ENCODE measurements around the gene PSEN2.

The PSEN2 gene

DNA sequence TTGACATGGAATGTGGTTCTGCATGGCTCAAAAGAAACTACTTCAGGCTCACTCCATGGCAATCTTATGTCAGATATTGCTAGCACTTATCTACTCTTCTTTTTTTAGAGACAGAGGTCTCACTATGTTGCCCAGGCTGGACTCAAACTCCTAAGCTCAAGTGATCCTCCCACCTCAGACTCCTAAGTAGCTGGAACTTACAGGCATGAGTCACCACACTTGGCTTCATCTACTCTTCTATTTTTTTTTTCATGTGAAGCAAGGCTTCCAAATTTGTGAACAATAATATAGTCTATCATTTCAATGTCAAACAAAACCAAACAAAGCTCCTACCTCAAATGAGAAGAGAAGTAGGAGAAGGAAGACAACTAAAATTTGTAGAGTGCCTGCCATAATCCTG, 7.5 kb upstream of the PSEN2 start:
- TF ChIP-seq, protein P1, sequence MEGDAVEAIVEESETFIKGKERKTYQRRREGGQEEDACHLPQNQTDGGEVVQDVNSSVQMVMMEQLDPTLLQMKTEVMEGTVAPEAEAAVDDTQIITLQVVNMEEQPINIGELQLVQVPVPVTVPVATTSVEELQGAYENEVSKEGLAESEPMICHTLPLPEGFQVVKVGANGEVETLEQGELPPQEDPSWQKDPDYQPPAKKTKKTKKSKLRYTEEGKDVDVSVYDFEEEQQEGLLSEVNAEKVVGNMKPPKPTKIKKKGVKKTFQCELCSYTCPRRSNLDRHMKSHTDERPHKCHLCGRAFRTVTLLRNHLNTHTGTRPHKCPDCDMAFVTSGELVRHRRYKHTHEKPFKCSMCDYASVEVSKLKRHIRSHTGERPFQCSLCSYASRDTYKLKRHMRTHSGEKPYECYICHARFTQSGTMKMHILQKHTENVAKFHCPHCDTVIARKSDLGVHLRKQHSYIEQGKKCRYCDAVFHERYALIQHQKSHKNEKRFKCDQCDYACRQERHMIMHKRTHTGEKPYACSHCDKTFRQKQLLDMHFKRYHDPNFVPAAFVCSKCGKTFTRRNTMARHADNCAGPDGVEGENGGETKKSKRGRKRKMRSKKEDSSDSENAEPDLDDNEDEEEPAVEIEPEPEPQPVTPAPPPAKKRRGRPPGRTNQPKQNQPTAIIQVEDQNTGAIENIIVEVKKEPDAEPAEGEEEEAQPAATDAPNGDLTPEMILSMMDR (IDR thresholded peaks at IDR 0.05; ENCODE audit: insufficient read depth, low read length, missing control alignments) = no peak
- ChIA-PET POLR2A (no interaction called here), CTCF (interaction anchor here (0.7 to 1.1 kb wide), 3 partner anchors 236 to 758 kb away, joined by 3 to 4 read pairs (median 3); no protein-coding TSS in a partner anchor)
- H3K4me3 ChIP-seq (ENCODE audit: low read depth, low read length) = no peak overlapping the region
- no peak for DNase-seq (ENCODE audit: low read depth, low spot score)

DNA sequence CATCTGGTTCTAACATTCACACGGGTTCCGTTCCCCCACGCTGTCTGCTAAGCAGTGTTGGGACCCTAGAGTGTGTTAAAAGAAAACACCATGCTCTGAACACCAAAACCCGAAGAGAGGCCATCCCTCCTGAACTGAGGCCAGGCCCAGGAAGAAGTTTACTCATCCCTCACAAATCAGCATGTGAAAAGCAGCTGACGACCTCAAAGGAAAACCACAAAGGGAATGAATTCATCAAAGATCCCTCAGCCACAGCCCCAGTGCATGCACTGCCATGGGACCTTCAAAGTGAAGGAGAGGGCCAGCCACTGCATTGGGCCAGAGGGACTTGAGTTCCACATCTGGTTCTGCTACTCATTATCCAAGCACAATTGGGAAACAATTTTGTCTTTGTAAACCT, 7.0 kb upstream of the PSEN2 start:
- DNase-seq (ENCODE audit: low read depth, low spot score) = no peak
- ChIA-PET CTCF (interaction anchor here (1.1 kb wide), 1 partner anchor 255 kb away, joined by 4 read pairs; no protein-coding TSS in a partner anchor), POLR2A (no interaction called here)
- no peak overlapping the region for H3K4me3 ChIP-seq (ENCODE audit: low read depth, low read length)
- TF ChIP-seq, protein P1 (IDR thresholded peaks at IDR 0.05; ENCODE audit: insufficient read depth, low read length, missing control alignments) = no peak

DNA sequence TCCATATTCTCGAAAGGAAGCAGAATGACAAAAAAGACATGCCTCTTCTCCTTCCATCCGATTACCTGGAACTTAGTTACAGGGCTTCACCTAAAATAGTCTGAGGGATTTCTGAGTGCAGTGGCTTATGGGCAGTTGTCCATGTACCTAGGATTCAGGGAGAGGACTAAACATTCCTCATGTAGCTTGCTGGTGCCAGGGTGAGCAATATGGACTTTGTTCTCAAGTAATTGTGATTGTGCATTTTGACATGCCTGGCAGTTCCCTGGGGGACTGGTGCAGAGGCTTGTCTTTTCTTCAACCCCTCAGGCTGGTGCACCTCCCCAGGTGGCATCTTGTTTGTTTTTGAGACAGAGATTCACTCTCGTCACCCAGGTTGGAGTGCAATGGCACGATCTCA, 6.1 kb upstream of the PSEN2 start:
- CTCF ChIA-PET = no interaction called here
- DNase-seq (ENCODE audit: low read depth, low spot score) = no peak
- no peak overlapping the region for H3K4me3 ChIP-seq (ENCODE audit: low read depth, low read length)
- POLR2A ChIA-PET = interaction anchor here (1.2 kb wide), 1 partner anchor 10 kb away, joined by 3 read pairs; no protein-coding TSS in a partner anchor
- TF ChIP-seq, protein P1 (IDR thresholded peaks at IDR 0.05; ENCODE audit: insufficient read depth, low read length, missing control alignments) = no peak

DNA sequence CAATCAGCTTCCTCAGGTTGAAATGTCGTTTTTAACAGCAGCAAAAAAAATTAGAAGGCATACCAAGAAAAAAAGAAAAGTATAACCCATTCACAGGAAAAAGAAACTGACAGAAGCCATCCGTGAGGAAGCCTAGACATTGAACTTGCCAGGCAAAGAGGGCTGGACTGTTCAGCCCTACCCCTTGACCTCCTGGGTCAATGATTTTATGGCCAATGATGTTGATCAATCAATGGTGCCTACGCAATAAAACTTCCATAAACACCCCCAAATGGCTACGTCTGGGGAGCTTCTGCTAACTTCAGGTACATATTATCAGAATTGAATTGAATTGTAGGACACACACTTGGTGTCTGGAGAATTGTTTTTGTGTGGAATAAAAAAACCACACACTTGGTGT, 4.8 kb upstream of the PSEN2 start:
- CTCF ChIA-PET = no interaction called here
- no peak for DNase-seq (ENCODE audit: low read depth, low spot score)
- TF ChIP-seq, protein P1 (IDR thresholded peaks at IDR 0.05; ENCODE audit: insufficient read depth, low read length, missing control alignments) = no peak
- H3K4me3 ChIP-seq (ENCODE audit: low read depth, low read length) = no peak overlapping the region
- POLR2A ChIA-PET = no interaction called here

DNA sequence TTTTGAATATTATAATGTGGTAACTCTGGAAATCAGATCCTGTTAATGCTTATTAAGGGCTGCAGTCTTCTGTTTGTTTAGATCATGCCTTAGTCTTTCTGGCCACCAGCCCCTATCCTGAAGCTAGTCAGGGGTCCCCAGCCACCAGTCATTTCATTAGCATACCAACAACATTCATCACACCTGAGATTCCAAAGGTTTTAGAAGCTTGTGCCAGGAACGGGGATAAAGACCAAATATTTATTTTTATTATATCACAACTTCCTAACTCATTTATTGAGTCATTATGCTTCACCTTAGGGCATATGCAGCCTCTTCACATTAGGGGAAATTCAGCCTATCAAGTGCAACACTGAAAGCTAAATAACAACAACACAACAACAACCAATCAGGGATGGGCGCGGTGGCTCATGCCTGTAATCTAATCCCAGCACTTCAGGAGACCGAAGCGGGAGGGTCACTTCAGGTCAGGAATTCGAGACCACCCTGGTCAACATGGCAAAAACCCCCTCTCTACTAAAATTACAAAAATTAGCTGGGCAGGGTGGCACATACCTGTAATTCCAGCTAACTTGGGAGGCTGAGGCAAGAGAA, 2.9 kb upstream of the PSEN2 start:
- CTCF ChIA-PET = no interaction called here
- POLR2A ChIA-PET = no interaction called here
- TF ChIP-seq, protein P1 (IDR thresholded peaks at IDR 0.05; ENCODE audit: insufficient read depth, low read length, missing control alignments) = no peak
- DNase-seq (ENCODE audit: low read depth, low spot score) = no peak
- H3K4me3 ChIP-seq (ENCODE audit: low read depth, low read length) = no peak overlapping the region

DNA sequence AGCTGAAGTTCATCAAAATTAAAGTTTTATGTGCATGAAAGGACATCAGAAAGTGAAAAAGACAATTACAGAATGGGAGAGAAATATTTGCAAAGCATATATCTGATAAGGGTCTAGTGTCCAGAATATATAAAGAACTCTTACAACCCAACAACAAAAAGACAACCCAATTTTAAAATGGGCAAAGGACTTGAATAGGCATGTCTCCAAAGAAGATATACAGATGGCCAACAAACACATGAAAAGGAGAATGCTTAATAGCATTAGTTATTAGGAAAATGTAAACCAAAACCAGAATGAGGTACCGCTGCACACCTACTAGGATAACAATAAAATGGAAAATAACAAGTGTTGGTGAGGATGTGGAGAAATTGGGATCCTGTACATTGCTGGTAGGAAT, 1.7 kb upstream of the PSEN2 start:
- TF ChIP-seq, protein P1 (IDR thresholded peaks at IDR 0.05; ENCODE audit: insufficient read depth, low read length, missing control alignments) = no peak
- POLR2A ChIA-PET = no interaction called here

More for the DNA sequence above, 1.7 kb upstream of the PSEN2 start:
- DNase-seq (ENCODE audit: low read depth, low spot score) = no peak
- CTCF ChIA-PET = no interaction called here
- no peak overlapping the region for H3K4me3 ChIP-seq (ENCODE audit: low read depth, low read length)

All from AG04449 (cell line).